ENCODE results near the gene LAD1. TPM values are rescaled to one million over a fixed set of nuclear protein-coding genes. Genes with fewer than 3 reads are reported as not detected.

The LAD1 gene
- polyA plus RNA-seq, 1 donor from 2014 or later: not detected

- Histone ChIP-seq H4K20me1 (ENCODE audit: insufficient read depth) (no peaks in the 10 kb centered on the region), H2AFZ (ENCODE audit: low read depth, low read length) (no peak overlapping the region), H3K9me3 (ENCODE audit: low read length) (no peaks in the 10 kb centered on the region), H3K27ac (ENCODE audit: low read length) (no peak overlapping the region), H3K9me2 (ENCODE audit: insufficient read depth, low read length) (no peaks in the 10 kb centered on the region), H3K4me2 (ENCODE audit: low read length) (no peak overlapping the region), H3K79me2 (replicated peaks; ENCODE audit: insufficient read depth, low read length) (no peaks in the 10 kb centered on the region), H3K36me3 (ENCODE audit: insufficient read depth, low read length) (no peaks in the 10 kb centered on the region), H3F3A (ENCODE audit: insufficient read depth, low read length, poor library complexity, severe bottlenecking) (no peaks in the 10 kb centered on the region), H3K9ac (ENCODE audit: low read length) (no peak overlapping the region), H3K27me3 (ENCODE audit: insufficient read depth, low read depth, low read length) (no peaks in the 10 kb centered on the region), H3K4me3 (ENCODE audit: low read length) (no peak overlapping the region)
- no peak for TF ChIP-seq REST (IDR thresholded peaks at IDR 0.05; ENCODE audit: borderline replicate concordance)
- no peak for TF ChIP-seq TAF1 (IDR thresholded peaks at IDR 0.05; ENCODE audit: low read depth)
- TF ChIP-seq CTCF (IDR thresholded peaks at IDR 0.05; ENCODE audit: poor library complexity, severe bottlenecking): no peak
- TF ChIP-seq SMC3 (conservative IDR thresholded peaks at IDR 0.05; ENCODE audit: poor library complexity): no peak
- no peak for TF ChIP-seq EP300 (conservative IDR thresholded peaks at IDR 0.05; ENCODE audit: poor library complexity, severe bottlenecking)
- TF ChIP-seq EZH2 (IDR thresholded peaks at IDR 0.05; ENCODE audit: borderline replicate concordance, insufficient read depth, low read length, poor library complexity, severe bottlenecking): no peak
- no peak for TF ChIP-seq MXI1 (conservative IDR thresholded peaks at IDR 0.05; ENCODE audit: poor library complexity, severe bottlenecking)
- TF ChIP-seq RAD21 (conservative IDR thresholded peaks at IDR 0.05): no peak
- no peak for TF ChIP-seq POLR2AphosphoS5 (IDR thresholded peaks at IDR 0.05)
Measured at GRCh38 chr1:201445310-201445709, 46.2 kb upstream of the LAD1 start.

- no peaks in the 10 kb centered on the region for H3K36me3 ChIP-seq (ENCODE audit: insufficient read depth, low read length)
- H3F3A ChIP-seq (ENCODE audit: insufficient read depth, low read length, poor library complexity, severe bottlenecking): no peaks in the 10 kb centered on the region
- no peaks in the 10 kb centered on the region for H4K20me1 ChIP-seq (ENCODE audit: insufficient read depth)
- H3K27ac ChIP-seq (ENCODE audit: low read length): no peak overlapping the region
- no peak overlapping the region for H3K4me3 ChIP-seq (ENCODE audit: low read length)
- TF ChIP-seq EZH2 (IDR thresholded peaks at IDR 0.05; ENCODE audit: borderline replicate concordance, insufficient read depth, low read length, poor library complexity, severe bottlenecking) (no peak), CTCF (IDR thresholded peaks at IDR 0.05; ENCODE audit: poor library complexity, severe bottlenecking) (no peak), POLR2AphosphoS5 (IDR thresholded peaks at IDR 0.05) (no peak), MXI1 (conservative IDR thresholded peaks at IDR 0.05; ENCODE audit: poor library complexity, severe bottlenecking) (no peak), RAD21 (conservative IDR thresholded peaks at IDR 0.05) (no peak), REST (IDR thresholded peaks at IDR 0.05; ENCODE audit: borderline replicate concordance) (no peak), EP300 (conservative IDR thresholded peaks at IDR 0.05; ENCODE audit: poor library complexity, severe bottlenecking) (no peak), SMC3 (conservative IDR thresholded peaks at IDR 0.05; ENCODE audit: poor library complexity) (no peak), TAF1 (IDR thresholded peaks at IDR 0.05; ENCODE audit: low read depth) (no peak)
- H3K9me2 ChIP-seq (ENCODE audit: insufficient read depth, low read length): no peaks in the 10 kb centered on the region
- no peak overlapping the region for H3K9ac ChIP-seq (ENCODE audit: low read length)
- H2AFZ ChIP-seq (ENCODE audit: low read depth, low read length): no peak overlapping the region
- no peaks in the 10 kb centered on the region for H3K27me3 ChIP-seq (ENCODE audit: insufficient read depth, low read depth, low read length)
- H3K4me2 ChIP-seq (ENCODE audit: low read length): no peak overlapping the region
- no peaks in the 10 kb centered on the region for H3K79me2 ChIP-seq (replicated peaks; ENCODE audit: insufficient read depth, low read length)
- H3K9me3 ChIP-seq (ENCODE audit: low read length): no peaks in the 10 kb centered on the region
Measured at GRCh38 chr1:201444792-201445191, 45.7 kb upstream of the LAD1 start.

Measured in neural cell (in vitro differentiated cells).